Psoas muscle (tissue), 8 donors: ENCODE results near the gene AQP12A. TPM values are rescaled to one million over a fixed set of nuclear protein-coding genes. Genes with fewer than 3 reads are reported as not detected.

Source experiments
- ATAC-seq, 4 donors: fragments of 200-7000 bp; cut with Tn5 transposase; one replicate each; pipeline ENCODE4 v1.9.1; 2020; ENCODE audit warnings: moderate library complexity in 3 of 4, mild to moderate bottlenecking in 2 of 4
- DNase-seq, 2 donors: peaks; one replicate each; pipeline ENCODE4 v3.0.0-alpha.2; 2020
- H3K27ac ChIP-seq: fragments of 200-600 bp; one replicate; pipeline ENCODE4 v1.8.0; 2022
- H3K27me3 ChIP-seq, 3 donors: fragments of 200-600 bp in 1 of 3; one replicate each; pipeline versions ENCODE4 v1.6.1 to v1.8.0; 2013 to 2022; ENCODE audit warnings: low read length in 2 of 3, mild to moderate bottlenecking in 2 of 3, moderate library complexity in 1 of 3; ENCODE audit not compliant: insufficient read depth in 3 of 3
- H3K36me3 ChIP-seq, 2 donors: fragments of 200-600 bp in 1 of 2; one replicate each; pipeline versions ENCODE4 v1.6.1 to v1.8.0; 2013 to 2022; ENCODE audit warnings: low read depth in 1 of 2, mild to moderate bottlenecking in 1 of 2, moderate library complexity in 1 of 2; ENCODE audit not compliant: insufficient read depth in 1 of 2
- H3K4me1 ChIP-seq: fragments of 200-600 bp; one replicate; pipeline ENCODE4 v1.8.0; 2022
- H3K4me3 ChIP-seq: fragments of 200-600 bp; one replicate; pipeline ENCODE4 v1.8.0; 2022; ENCODE audit warnings: mild to moderate bottlenecking
- H3K9me3 ChIP-seq: fragments of 200-600 bp; one replicate; pipeline ENCODE4 v1.8.0; 2022
- CTCF ChIP-seq: fragments of 200-600 bp; IDR thresholded peaks from one replicate; pipeline ENCODE4 v1.8.0; 2022; ENCODE audit warnings: antibody characterized with exemption
- WGBS, 3 donors: extraction: QIAGEN DNeasy Blood & Tissue Kit; methylation state at CpG; one replicate each; pipeline versions ENCODE4 v1.1.6 to v1.1.7; 2013; 5-methylcytosine and 5-hydroxymethylcytosine counted together
- intact Hi-C, 2 donors: fragments of 100-400 bp; cut with DNase I; formaldehyde crosslinking; loops; one replicate each; pipeline versions ENCODE4 v1.11.0 to v1.14.2; 2022
- polyA plus RNA-seq, 3 donors: library from polyadenylated mRNA; stranded (reverse); fragments of 200-250 nt; gene quantifications; one replicate each; pipeline ENCODE4 v1.2.3, GENCODE V29; 2013
- total RNA-seq, 4 donors: library from RNA; stranded (reverse); fragmentation: NEBNext Ultra II Directional in 2 of 4; extraction: Animal tissue kit (Norgen Biotek cat#: 25700) in 2 of 4; gene quantifications; one replicate each; pipeline versions ENCODE4 v1.2.1 to v1.2.4, GENCODE V29; 2021 to 2023
- donor health status: healthy with polysubstance abuse.
- donor health status: DM: no; HTN: no; CAD: no; lungs with moderate emphysema.
- donor health status: Bipolar disorder and iron deficiency.
- donor health status: healthy.
- donor health status: DM: yes; HTN: yes; CAD: no.
- donor health status: DM: no; HTN: no; CAD: no.
- donor health status: DM: no; HTN: no; CAD: no.
- donor health status: DM: yes; HTN: yes; CAD: no.

The AQP12A gene
- total and polyA plus RNA-seq, 7 donors: not detected

GRCh38 chr2:240725671-240726070 is 34.0 kb downstream of the AQP12A start:
- TF ChIP-seq CTCF: no peak
- Histone ChIP-seq H3K27ac (no peak overlapping the region), H3K36me3 (no peaks in the 10 kb centered on the region), H3K27me3 (peaks cover 0 to 21% (median 9%) of the 10 kb centered on the region in 3 donors), H3K9me3 (no peaks in the 10 kb centered on the region), H3K4me3 (no peak overlapping the region), H3K4me1 (no peaks in the 10 kb centered on the region)
- intact Hi-C loops: no loop called here
- DNase-seq (no peak), ATAC-seq (no peak)
- 46 to 52% (median 49%) methylated on average over 7 of the region's 7 CpGs for WGBS, 3 donors

- DNase-seq: no peak
- Histone ChIP-seq H3K9me3 (no peaks in the 10 kb centered on the region), H3K27ac (no peak overlapping the region), H3K4me1 (no peaks in the 10 kb centered on the region), H3K27me3 (peaks cover 0 to 30% (median 15%) of the 10 kb centered on the region in 3 donors), H3K4me3 (no peak overlapping the region), H3K36me3 (no peaks in the 10 kb centered on the region)
- no peak for TF ChIP-seq CTCF
- 84 to 87% (median 84%) methylated on average over 14 of the region's 14 CpGs for WGBS, 3 donors
- intact Hi-C loops: no loop called here
- ATAC-seq: no peak
Observed at GRCh38 chr2:240726876-240727275, 35.2 kb downstream of the AQP12A start.

- TF ChIP-seq CTCF: no peak
- 90 to 94% (median 90%) methylated on average over 14 of the region's 14 CpGs for WGBS, 3 donors
- ATAC-seq (no peak), DNase-seq (no peak)
- Histone ChIP-seq H3K27ac (no peak overlapping the region), H3K27me3 (peaks cover 0 to 30% (median 15%) of the 10 kb centered on the region in 3 donors), H3K4me3 (no peak overlapping the region), H3K9me3 (no peaks in the 10 kb centered on the region), H3K4me1 (no peaks in the 10 kb centered on the region), H3K36me3 (no peaks in the 10 kb centered on the region)
- intact Hi-C loops: no loop called here
Observed at GRCh38 chr2:240727439-240727838, 35.8 kb downstream of the AQP12A start.

GRCh38 chr2:240727913-240728312 is 36.2 kb downstream of the AQP12A start:
- Histone ChIP-seq H3K36me3 (no peaks in the 10 kb centered on the region), H3K4me1 (no peaks in the 10 kb centered on the region), H3K9me3 (no peaks in the 10 kb centered on the region), H3K27ac (no peak overlapping the region), H3K4me3 (no peak overlapping the region), H3K27me3 (peaks cover 0 to 30% (median 15%) of the 10 kb centered on the region in 3 donors)
- DNase-seq (no peak), ATAC-seq (no peak)
- intact Hi-C loops: no loop called here
- 88 to 90% (median 89%) methylated on average over 15 of the region's 15 CpGs for WGBS, 3 donors
- no peak for TF ChIP-seq CTCF

GRCh38 chr2:240728361-240728760 is 36.7 kb downstream of the AQP12A start:
- ATAC-seq (no peak), DNase-seq (no peak)
- intact Hi-C loops: no loop called here
- Histone ChIP-seq H3K36me3 (no peaks in the 10 kb centered on the region), H3K27ac (no peak overlapping the region), H3K4me1 (no peaks in the 10 kb centered on the region), H3K9me3 (no peaks in the 10 kb centered on the region), H3K27me3 (peaks cover 0 to 30% (median 11%) of the 10 kb centered on the region in 3 donors), H3K4me3 (no peak overlapping the region)
- TF ChIP-seq CTCF: no peak
- WGBS, 3 donors: 95 to 96% (median 95%) methylated on average over 10 of the region's 10 CpGs
